ENCODE data around the gene LRRC8E. TPM values are rescaled to one million over a fixed set of nuclear protein-coding genes. Genes with fewer than 3 reads are reported as not detected.
A peak's percentile ranks its signal among the peaks of the same experiment; 100 is the strongest.

The LRRC8E gene
- total RNA-seq, 2 donors from 2014 or later = 2.8 to 3.4 TPM

- Histone ChIP-seq H3K4me1 (ENCODE audit: control insufficient read depth, insufficient read depth, low read length) (no peaks in the 10 kb centered on the region), H3K4me3 (ENCODE audit: low read length) (no peak within 1 kb of the TSS), H3K9ac (ENCODE audit: extremely low read depth, low read length, poor library complexity, severe bottlenecking) (no peak within 1 kb of the TSS), H3K27ac (ENCODE audit: low read depth, low read length) (no peak within 1 kb of the TSS), H3K9me3 (ENCODE audit: control insufficient read depth, low read length) (no peaks in the 10 kb centered on the region), H3K27me3 (ENCODE audit: control insufficient read depth, insufficient read depth, low read length, poor library complexity, severe bottlenecking) (peaks cover 44% of the 10 kb centered on the region), H3K36me3 (ENCODE audit: control insufficient read depth, insufficient read depth, low read length) (peaks cover 15% of the 10 kb centered on the region)
- H3K4me3 Mint-ChIP-seq = peak within 1 kb of the TSS; percentile 53
- H3K27me3 Mint-ChIP-seq (ENCODE audit: insufficient read depth) = peaks cover 47% of the 10 kb centered on the region
- 88 to 94% methylated on average over 10 to 12 of the region's 12 CpGs for WGBS, 2 experiments (ENCODE audit: insufficient coverage in 1 of 2, insufficient read length in 1 of 2)
- H3K9me3 Mint-ChIP-seq = no peaks in the 10 kb centered on the region
- peaks cover 17% of the 10 kb centered on the region for H3K36me3 Mint-ChIP-seq (ENCODE audit: low read depth)
- no peak for TF ChIP-seq CTCF (conservative IDR thresholded peaks at IDR 0.05)
- DNase-seq = no peak
- peaks cover 3% of the 10 kb centered on the region for H3K4me1 Mint-ChIP-seq
- H3K27ac Mint-ChIP-seq = no peak within 1 kb of the TSS
Measured at GRCh38 chr19:7914598-7915045, 26.3 kb downstream of the LRRC8E start, which contains the start of gene TGFBR3L. Gene TGFBR3L, plus strand, starts transcription at chr19:7914830.

- no peak overlapping the region for H3K27ac Mint-ChIP-seq
- WGBS, 2 experiments (ENCODE audit: insufficient coverage in 1 of 2, insufficient read length in 1 of 2) = 70 to 76% methylated on average over 21 to 24 of the region's 24 CpGs
- H3K9ac ChIP-seq (ENCODE audit: extremely low read depth, low read length, poor library complexity, severe bottlenecking) = no peak overlapping the region
- H3K4me1 ChIP-seq (ENCODE audit: control insufficient read depth, insufficient read depth, low read length) = no peaks in the 10 kb centered on the region
- peaks cover 16% of the 10 kb centered on the region for H3K36me3 Mint-ChIP-seq (ENCODE audit: low read depth)
- H3K9me3 Mint-ChIP-seq = no peaks in the 10 kb centered on the region
- DNase-seq = no peak
- peaks cover 11% of the 10 kb centered on the region for H3K36me3 ChIP-seq (ENCODE audit: control insufficient read depth, insufficient read depth, low read length)
- no peak for TF ChIP-seq CTCF (conservative IDR thresholded peaks at IDR 0.05)
- H3K4me3 Mint-ChIP-seq = peak overlapping the region; percentile 53
- no peak overlapping the region for H3K4me3 ChIP-seq (ENCODE audit: low read length)
- peaks cover 49% of the 10 kb centered on the region for H3K27me3 Mint-ChIP-seq (ENCODE audit: insufficient read depth)
- H3K9me3 ChIP-seq (ENCODE audit: control insufficient read depth, low read length) = no peaks in the 10 kb centered on the region
- peaks cover 6% of the 10 kb centered on the region for H3K4me1 Mint-ChIP-seq
- no peak overlapping the region for H3K27ac ChIP-seq (ENCODE audit: low read depth, low read length)
- H3K27me3 ChIP-seq (ENCODE audit: control insufficient read depth, insufficient read depth, low read length, poor library complexity, severe bottlenecking) = peaks cover 44% of the 10 kb centered on the region
Measured at GRCh38 chr19:7915250-7916102, 27.2 kb downstream of the LRRC8E start.

- 1 to 2% methylated on average over 30 to 104 of the region's 104 CpGs for WGBS, 2 experiments (ENCODE audit: insufficient coverage in 1 of 2, insufficient read length in 1 of 2)
- Mint-ChIP-seq H3K9me3 (no peaks in the 10 kb centered on the region), H3K4me3 (peak overlapping the region; percentile 53), H3K27ac (no peak overlapping the region), H3K36me3 (ENCODE audit: low read depth) (peaks cover 11% of the 10 kb centered on the region), H3K27me3 (ENCODE audit: insufficient read depth) (peaks cover 49% of the 10 kb centered on the region), H3K4me1 (peaks cover 6% of the 10 kb centered on the region)
- Histone ChIP-seq H3K9ac (ENCODE audit: extremely low read depth, low read length, poor library complexity, severe bottlenecking) (no peak overlapping the region), H3K4me1 (ENCODE audit: control insufficient read depth, insufficient read depth, low read length) (peaks cover 4% of the 10 kb centered on the region), H3K27me3 (ENCODE audit: control insufficient read depth, insufficient read depth, low read length, poor library complexity, severe bottlenecking) (peaks cover 44% of the 10 kb centered on the region), H3K4me3 (ENCODE audit: low read length) (no peak overlapping the region), H3K9me3 (ENCODE audit: control insufficient read depth, low read length) (no peaks in the 10 kb centered on the region), H3K27ac (ENCODE audit: low read depth, low read length) (no peak overlapping the region), H3K36me3 (ENCODE audit: control insufficient read depth, insufficient read depth, low read length) (peaks cover 6% of the 10 kb centered on the region)
- TF ChIP-seq CTCF (conservative IDR thresholded peaks at IDR 0.05) = peak; percentile 58
- DNase-seq = peak; percentile 85
Measured at GRCh38 chr19:7916103-7916954, 28.0 kb downstream of the LRRC8E start.

Data from endodermal cell (in vitro differentiated cells).